ENCODE data around the gene CYP2J2. TPM values are rescaled to one million over a fixed set of nuclear protein-coding genes. Genes with fewer than 3 reads are reported as not detected.

Gene CYP2J2
- total RNA-seq, 4 donors from 2014 or later: 5.5 to 19.6 (median 6.6) TPM

DNA sequence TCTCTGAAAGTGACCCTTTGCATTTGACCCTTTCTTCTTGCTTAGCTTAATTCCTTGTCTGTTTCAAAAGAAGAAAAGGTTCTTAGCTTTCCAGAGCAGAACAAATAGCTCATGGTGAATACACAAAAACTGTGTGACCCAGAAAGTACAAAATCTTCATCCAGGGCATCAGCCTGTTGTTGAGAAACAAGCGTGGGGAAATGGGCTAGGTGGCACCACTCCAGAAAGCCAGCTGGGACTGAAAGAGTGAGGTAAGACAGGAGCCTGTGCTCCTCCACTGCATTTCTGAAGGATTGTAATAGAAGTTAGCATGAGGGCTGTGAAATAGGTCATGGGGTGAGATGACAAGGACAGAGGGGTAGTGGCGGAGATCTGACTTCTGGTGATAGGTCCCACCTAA, 45.8 kb downstream of the CYP2J2 start:
- Histone ChIP-seq H3K9me3 (peaks cover 0 to 7% (median 0%) of the 10 kb centered on the region in 3 donors), H3K4me1 (peaks cover 0 to 10% (median 0%) of the 10 kb centered on the region in 3 donors), H3K36me3 (peaks cover 0 to 10% (median 0%) of the 10 kb centered on the region in 3 donors), H3K27me3 (no peaks in the 10 kb centered on the region), H3K4me3 (no peak overlapping the region), H3K27ac (no peak overlapping the region)
- DNase-seq: no peak
- TF ChIP-seq, protein P1, sequence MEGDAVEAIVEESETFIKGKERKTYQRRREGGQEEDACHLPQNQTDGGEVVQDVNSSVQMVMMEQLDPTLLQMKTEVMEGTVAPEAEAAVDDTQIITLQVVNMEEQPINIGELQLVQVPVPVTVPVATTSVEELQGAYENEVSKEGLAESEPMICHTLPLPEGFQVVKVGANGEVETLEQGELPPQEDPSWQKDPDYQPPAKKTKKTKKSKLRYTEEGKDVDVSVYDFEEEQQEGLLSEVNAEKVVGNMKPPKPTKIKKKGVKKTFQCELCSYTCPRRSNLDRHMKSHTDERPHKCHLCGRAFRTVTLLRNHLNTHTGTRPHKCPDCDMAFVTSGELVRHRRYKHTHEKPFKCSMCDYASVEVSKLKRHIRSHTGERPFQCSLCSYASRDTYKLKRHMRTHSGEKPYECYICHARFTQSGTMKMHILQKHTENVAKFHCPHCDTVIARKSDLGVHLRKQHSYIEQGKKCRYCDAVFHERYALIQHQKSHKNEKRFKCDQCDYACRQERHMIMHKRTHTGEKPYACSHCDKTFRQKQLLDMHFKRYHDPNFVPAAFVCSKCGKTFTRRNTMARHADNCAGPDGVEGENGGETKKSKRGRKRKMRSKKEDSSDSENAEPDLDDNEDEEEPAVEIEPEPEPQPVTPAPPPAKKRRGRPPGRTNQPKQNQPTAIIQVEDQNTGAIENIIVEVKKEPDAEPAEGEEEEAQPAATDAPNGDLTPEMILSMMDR (IDR thresholded peaks at IDR 0.05): no peak
- no peak for TF ChIP-seq POLR2A (IDR thresholded peaks at IDR 0.05)
- intact Hi-C loops (cut with DNase I): loop anchor here (10.0 kb wide), 1 partner anchor 64 kb away; no protein-coding TSS in a partner anchor
- 82 to 84% methylated on average over 2 of the region's 2 CpGs for WGBS, 2 donors

DNA sequence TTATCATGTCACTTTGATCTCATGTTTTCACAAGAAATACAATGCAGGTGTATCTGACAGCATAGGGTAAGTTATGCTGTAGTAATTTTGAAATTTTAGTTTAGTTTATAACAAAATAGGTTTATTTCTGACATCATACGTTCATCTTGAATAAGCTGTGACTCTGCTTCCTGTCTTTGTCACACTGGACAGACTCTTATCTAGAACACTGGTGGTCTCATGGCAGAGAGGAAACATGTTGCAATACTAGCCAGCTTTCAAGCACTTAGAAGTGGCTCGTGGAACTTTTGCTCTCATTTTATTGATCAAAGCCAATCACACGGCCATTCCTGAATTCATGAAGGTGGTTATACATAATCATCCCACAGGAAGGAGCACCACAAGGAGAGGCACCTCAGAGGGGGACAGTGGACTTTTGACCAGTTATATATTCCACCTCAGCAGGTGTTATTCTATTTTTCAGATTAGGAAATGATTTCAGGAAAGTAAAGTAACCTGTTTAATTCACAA, 46.5 kb downstream of the CYP2J2 start:
- intact Hi-C loops (cut with DNase I): loop anchor here (10.0 kb wide), 1 partner anchor 65 kb away; no protein-coding TSS in a partner anchor
- 54 to 62% methylated on average over 3 of the region's 3 CpGs for WGBS, 2 donors
- DNase-seq: no peak
- Histone ChIP-seq H3K27me3 (no peaks in the 10 kb centered on the region), H3K36me3 (peaks cover 0 to 10% (median 0%) of the 10 kb centered on the region in 3 donors), H3K9me3 (peaks cover 0 to 7% (median 0%) of the 10 kb centered on the region in 3 donors), H3K4me1 (peaks cover 0 to 10% (median 0%) of the 10 kb centered on the region in 3 donors), H3K4me3 (no peak overlapping the region), H3K27ac (no peak overlapping the region)
- TF ChIP-seq, protein P1 (IDR thresholded peaks at IDR 0.05): no peak
- TF ChIP-seq POLR2A (IDR thresholded peaks at IDR 0.05): no peak

DNA sequence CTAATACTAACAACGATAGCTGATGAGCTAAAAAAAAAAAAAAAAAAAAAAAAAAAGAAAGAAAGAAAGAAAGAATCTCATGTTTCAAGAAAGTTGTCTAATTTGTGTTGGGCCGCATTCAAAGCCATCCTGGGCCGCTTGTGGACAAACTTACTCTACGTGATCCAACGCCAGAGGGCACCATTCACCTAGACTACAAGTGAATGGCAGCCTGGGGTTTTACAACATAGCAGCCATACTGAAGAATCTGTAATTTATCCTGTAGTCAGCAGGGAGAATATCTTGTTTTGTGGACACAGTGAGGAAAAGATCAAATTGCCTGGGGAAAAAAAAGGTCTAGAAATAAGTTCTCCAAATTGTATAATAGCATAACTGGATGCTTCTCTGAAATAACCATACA, 47.0 kb downstream of the CYP2J2 start:
- Histone ChIP-seq H3K4me1 (peaks cover 0 to 10% (median 0%) of the 10 kb centered on the region in 3 donors), H3K4me3 (no peak overlapping the region), H3K27me3 (no peaks in the 10 kb centered on the region), H3K27ac (no peak overlapping the region), H3K9me3 (peaks cover 0 to 7% (median 0%) of the 10 kb centered on the region in 3 donors), H3K36me3 (peaks cover 0 to 14% (median 0%) of the 10 kb centered on the region in 3 donors)
- intact Hi-C loops (cut with DNase I): no loop called here
- 27 to 52% methylated on average over 5 of the region's 5 CpGs for WGBS, 2 donors
- TF ChIP-seq POLR2A (IDR thresholded peaks at IDR 0.05): no peak
- TF ChIP-seq, protein P1 (IDR thresholded peaks at IDR 0.05): peak in 5 of 6 experiments; percentile 35 to 77 (median 57)
- no peak for DNase-seq

DNA sequence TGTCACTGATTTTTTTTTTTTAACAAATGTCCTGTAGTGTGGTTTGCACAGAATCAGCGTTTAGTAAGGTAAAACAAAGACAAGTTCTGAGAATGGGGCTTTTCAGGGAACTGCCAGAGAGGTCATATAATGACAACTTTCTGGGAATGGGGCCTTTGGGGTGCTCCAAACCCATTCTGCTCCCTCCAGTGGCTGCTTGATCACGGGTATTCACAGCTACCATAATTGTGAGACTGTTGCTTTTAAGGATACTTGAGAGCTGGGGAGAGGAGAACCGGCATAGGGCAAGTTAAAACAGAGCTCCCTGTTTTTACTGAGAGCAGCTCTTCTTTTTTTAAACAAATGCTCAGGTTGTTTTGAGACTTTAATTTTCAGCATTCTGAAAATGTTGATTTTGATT, 48.2 kb downstream of the CYP2J2 start:
- Histone ChIP-seq H3K27ac (no peak overlapping the region), H3K36me3 (peaks cover 0 to 25% (median 0%) of the 10 kb centered on the region in 3 donors), H3K9me3 (peaks cover 0 to 7% (median 0%) of the 10 kb centered on the region in 3 donors), H3K27me3 (no peaks in the 10 kb centered on the region), H3K4me1 (peaks cover 0 to 10% (median 0%) of the 10 kb centered on the region in 3 donors), H3K4me3 (no peak overlapping the region)
- no peak for DNase-seq
- intact Hi-C loops (cut with DNase I): no loop called here
- no peak for TF ChIP-seq POLR2A (IDR thresholded peaks at IDR 0.05)
- TF ChIP-seq, protein P1 (IDR thresholded peaks at IDR 0.05): peak in 1 of 6 experiments; percentile 8
- 39 to 54% methylated on average over 3 of the region's 3 CpGs for WGBS, 2 donors

DNA sequence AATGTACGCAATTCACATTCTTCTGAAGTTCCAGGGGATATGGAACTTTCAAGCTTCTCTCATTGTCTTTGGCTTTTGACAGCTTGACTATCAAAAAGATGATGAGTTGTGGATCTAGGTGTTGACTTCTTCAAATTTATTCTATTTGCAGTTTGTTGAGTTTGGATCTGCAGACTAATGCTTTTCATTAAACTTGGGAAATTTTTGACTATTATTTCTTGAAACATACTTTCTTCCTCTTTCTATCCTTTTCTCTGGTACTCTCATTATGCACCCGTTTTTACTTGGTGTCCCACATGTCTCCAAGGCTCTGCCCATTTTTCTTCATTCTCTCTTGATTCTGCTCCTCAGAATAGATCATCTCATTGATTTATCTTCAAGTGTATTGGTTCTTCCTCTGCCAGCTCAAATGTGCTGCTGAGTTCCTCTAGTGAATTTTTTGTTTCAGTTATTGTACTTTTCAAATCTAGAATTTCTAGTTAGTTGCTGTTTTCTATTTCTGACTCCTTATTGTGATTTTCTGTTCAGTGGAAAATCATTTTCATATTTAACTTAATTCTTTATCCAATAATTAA, 49.4 kb downstream of the CYP2J2 start:
- 81 to 86% methylated on average over 2 of the region's 2 CpGs for WGBS, 2 donors
- DNase-seq: no peak
- TF ChIP-seq POLR2A (IDR thresholded peaks at IDR 0.05): no peak
- intact Hi-C loops (cut with DNase I): no loop called here
- Histone ChIP-seq H3K4me1 (peaks cover 0 to 10% (median 0%) of the 10 kb centered on the region in 3 donors), H3K27ac (no peak overlapping the region), H3K27me3 (no peaks in the 10 kb centered on the region), H3K9me3 (peaks cover 0 to 7% (median 0%) of the 10 kb centered on the region in 3 donors), H3K4me3 (no peak overlapping the region), H3K36me3 (peaks cover 0 to 37% (median 0%) of the 10 kb centered on the region in 3 donors)
